ENCODE data around the gene ESRRA. TPM values are rescaled to one million over a fixed set of nuclear protein-coding genes. Genes with fewer than 3 reads are reported as not detected.
A peak's percentile ranks its signal among the peaks of the same experiment; 100 is the strongest.

The ESRRA gene
- total RNA-seq, 1 experiment from 2014 or later = 111 TPM

DNA sequence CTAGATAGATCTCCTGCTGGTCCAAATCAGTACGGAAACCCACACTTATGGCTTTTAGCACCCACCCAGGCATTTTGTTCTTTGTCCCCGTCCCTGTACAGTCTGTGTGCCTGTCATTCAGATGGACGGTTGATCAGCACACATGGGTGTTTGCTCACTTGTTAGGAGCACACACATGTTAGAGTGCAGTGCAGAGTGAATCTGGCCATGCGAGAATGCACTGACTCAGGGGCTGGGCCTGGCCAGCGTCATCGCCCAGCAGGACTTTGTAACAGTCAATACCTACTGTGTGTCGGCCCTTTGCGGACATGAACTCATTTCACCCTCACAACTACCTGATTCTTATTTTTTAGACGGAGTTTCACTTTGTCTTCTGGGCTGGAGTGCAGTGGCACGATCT is 57.0 kb downstream of the ESRRA start:
- intact Hi-C loops (cut with micrococcal nuclease) = no loop called here
- Histone ChIP-seq H3K9ac (ENCODE audit: low read length) (no peak overlapping the region), H3K4me2 (ENCODE audit: low read length) (no peak overlapping the region), H3F3A (ENCODE audit: low read length, unreplicated experiment) (peaks cover 6% of the 10 kb centered on the region), H3K27me3 (ENCODE audit: low read length) (no peaks in the 10 kb centered on the region), H2AFZ (ENCODE audit: low read length) (no peak overlapping the region), H4K20me1 (ENCODE audit: low read length) (peaks cover 11% of the 10 kb centered on the region; the same call in 1 of the 2 replicates), H3K36me3 (ENCODE audit: low read depth, low read length) (peaks cover 44% of the 10 kb centered on the region), H3K27ac (ENCODE audit: low read length) (no peak overlapping the region), H3K4me1 (ENCODE audit: insufficient read depth, low read length) (peaks cover 36% of the 10 kb centered on the region), H3K9me3 (ENCODE audit: low read length) (no peaks in the 10 kb centered on the region), H3K9me2 (replicated peaks; ENCODE audit: low read length) (no peaks in the 10 kb centered on the region), H3K79me2 (ENCODE audit: low read length) (peaks cover 28% of the 10 kb centered on the region), H3K4me3 (ENCODE audit: low read length) (no peak overlapping the region)
- CTCF ChIA-PET = no interaction called here
- POLR2A ChIA-PET (ENCODE audit: unreplicated experiment) = no interaction called here
- BruUV-seq (replicated peaks) = no TSS peak
- DNase-seq (no peak), ATAC-seq (no peak)
- TF ChIP-seq EZH2 (IDR thresholded peaks at IDR 0.05; ENCODE audit: low read length, unreplicated experiment) = no peak
- TF ChIP-seq, protein P1, sequence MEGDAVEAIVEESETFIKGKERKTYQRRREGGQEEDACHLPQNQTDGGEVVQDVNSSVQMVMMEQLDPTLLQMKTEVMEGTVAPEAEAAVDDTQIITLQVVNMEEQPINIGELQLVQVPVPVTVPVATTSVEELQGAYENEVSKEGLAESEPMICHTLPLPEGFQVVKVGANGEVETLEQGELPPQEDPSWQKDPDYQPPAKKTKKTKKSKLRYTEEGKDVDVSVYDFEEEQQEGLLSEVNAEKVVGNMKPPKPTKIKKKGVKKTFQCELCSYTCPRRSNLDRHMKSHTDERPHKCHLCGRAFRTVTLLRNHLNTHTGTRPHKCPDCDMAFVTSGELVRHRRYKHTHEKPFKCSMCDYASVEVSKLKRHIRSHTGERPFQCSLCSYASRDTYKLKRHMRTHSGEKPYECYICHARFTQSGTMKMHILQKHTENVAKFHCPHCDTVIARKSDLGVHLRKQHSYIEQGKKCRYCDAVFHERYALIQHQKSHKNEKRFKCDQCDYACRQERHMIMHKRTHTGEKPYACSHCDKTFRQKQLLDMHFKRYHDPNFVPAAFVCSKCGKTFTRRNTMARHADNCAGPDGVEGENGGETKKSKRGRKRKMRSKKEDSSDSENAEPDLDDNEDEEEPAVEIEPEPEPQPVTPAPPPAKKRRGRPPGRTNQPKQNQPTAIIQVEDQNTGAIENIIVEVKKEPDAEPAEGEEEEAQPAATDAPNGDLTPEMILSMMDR (conservative IDR thresholded peaks at IDR 0.05; ENCODE audit: low read depth, low read length) = no peak

DNA sequence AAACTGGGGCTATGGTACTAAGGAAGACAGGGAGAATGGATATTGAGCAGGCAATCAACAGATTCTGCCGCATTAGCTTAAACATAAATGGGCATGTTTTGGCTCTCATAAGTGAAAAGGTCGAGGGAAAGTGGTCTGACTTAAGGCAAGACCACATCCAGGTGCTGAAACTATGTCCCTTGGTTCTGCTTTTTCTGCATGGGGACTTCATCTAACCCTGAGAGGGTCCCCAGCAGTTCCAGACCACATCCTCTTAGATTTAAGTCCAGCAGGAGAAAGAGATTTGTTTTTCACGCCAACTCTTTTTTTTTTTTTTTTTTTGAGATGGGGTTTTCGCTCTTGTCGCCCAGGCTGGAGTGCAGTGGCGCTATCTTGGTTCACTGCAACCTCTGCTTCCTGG is 59.1 kb downstream of the ESRRA start:
- DNase-seq (no peak), ATAC-seq (no peak)
- Histone ChIP-seq H3K9me2 (replicated peaks; ENCODE audit: low read length) (no peaks in the 10 kb centered on the region), H3K27ac (ENCODE audit: low read length) (no peak overlapping the region), H4K20me1 (ENCODE audit: low read length) (peaks cover 11% of the 10 kb centered on the region; the same call in 1 of the 2 replicates), H3K9ac (ENCODE audit: low read length) (no peak overlapping the region), H3K27me3 (ENCODE audit: low read length) (no peaks in the 10 kb centered on the region), H3K79me2 (ENCODE audit: low read length) (peaks cover 20% of the 10 kb centered on the region), H3K4me2 (ENCODE audit: low read length) (no peak overlapping the region), H3K9me3 (ENCODE audit: low read length) (no peaks in the 10 kb centered on the region), H3K36me3 (ENCODE audit: low read depth, low read length) (peaks cover 59% of the 10 kb centered on the region), H2AFZ (ENCODE audit: low read length) (no peak overlapping the region), H3K4me1 (ENCODE audit: insufficient read depth, low read length) (peaks cover 22% of the 10 kb centered on the region), H3K4me3 (ENCODE audit: low read length) (no peak overlapping the region), H3F3A (ENCODE audit: low read length, unreplicated experiment) (peaks cover 6% of the 10 kb centered on the region)
- BruUV-seq (replicated peaks) = no TSS peak
- POLR2A ChIA-PET (ENCODE audit: unreplicated experiment) = no interaction called here
- CTCF ChIA-PET = interaction anchor here (0.6 kb wide), 1 partner anchor 22 kb away, joined by 8 read pairs; no protein-coding TSS in a partner anchor
- intact Hi-C loops (cut with micrococcal nuclease) = no loop called here
- TF ChIP-seq, protein P1 (conservative IDR thresholded peaks at IDR 0.05; ENCODE audit: low read depth, low read length) = no peak
- TF ChIP-seq EZH2phosphoT487 (IDR thresholded peaks at IDR 0.05; ENCODE audit: borderline replicate concordance, low read length) (no peak), EZH2 (IDR thresholded peaks at IDR 0.05; ENCODE audit: low read length, unreplicated experiment) (no peak)

DNA sequence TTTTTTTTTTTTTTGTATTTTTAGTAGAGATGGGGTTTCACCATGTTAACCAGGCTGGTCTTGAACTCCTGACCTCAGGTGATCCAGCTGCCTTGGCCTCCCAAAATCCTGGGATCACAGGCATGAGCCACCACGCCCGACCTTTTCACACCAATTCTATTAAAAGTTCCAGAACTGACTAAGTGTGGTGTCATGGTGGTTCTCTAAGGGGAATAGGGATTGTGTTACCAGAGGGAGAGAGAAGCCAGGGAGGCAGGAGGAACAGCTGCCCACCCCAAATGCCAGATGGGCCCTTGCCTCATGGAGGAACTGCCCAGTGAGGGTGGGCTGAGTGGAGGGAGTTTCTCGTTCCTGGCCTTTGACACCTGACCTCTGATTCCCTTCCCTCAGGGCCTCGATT is 59.6 kb downstream of the ESRRA start:
- H2AFZ ChIP-seq (ENCODE audit: low read length) = no peak overlapping the region
- TF ChIP-seq EZH2phosphoT487 (IDR thresholded peaks at IDR 0.05; ENCODE audit: borderline replicate concordance, low read length) = no peak
- TF ChIP-seq EZH2 (IDR thresholded peaks at IDR 0.05; ENCODE audit: low read length, unreplicated experiment) = no peak
- TF ChIP-seq, protein P1 (conservative IDR thresholded peaks at IDR 0.05; ENCODE audit: low read depth, low read length) = no peak
- no peaks in the 10 kb centered on the region for H3K27me3 ChIP-seq (ENCODE audit: low read length)
- peaks cover 11% of the 10 kb centered on the region; the same call in 1 of the 2 replicates for H4K20me1 ChIP-seq (ENCODE audit: low read length)
- POLR2A ChIA-PET (ENCODE audit: unreplicated experiment) = no interaction called here
- H3K4me2 ChIP-seq (ENCODE audit: low read length) = no peak overlapping the region
- no peak overlapping the region for H3K9ac ChIP-seq (ENCODE audit: low read length)
- H3K79me2 ChIP-seq (ENCODE audit: low read length) = peaks cover 15% of the 10 kb centered on the region
- peaks cover 17% of the 10 kb centered on the region for H3K4me1 ChIP-seq (ENCODE audit: insufficient read depth, low read length)
- ATAC-seq = no peak
- no TSS peak for BruUV-seq (replicated peaks)
- intact Hi-C loops (cut with micrococcal nuclease) = no loop called here
- DNase-seq = peak; percentile 45
- no peaks in the 10 kb centered on the region for H3K9me2 ChIP-seq (replicated peaks; ENCODE audit: low read length)
- CTCF ChIA-PET = no interaction called here
- H3K4me3 ChIP-seq (ENCODE audit: low read length) = no peak overlapping the region
- H3K36me3 ChIP-seq (ENCODE audit: low read depth, low read length) = peaks cover 64% of the 10 kb centered on the region
- peaks cover 6% of the 10 kb centered on the region for H3F3A ChIP-seq (ENCODE audit: low read length, unreplicated experiment)
- no peaks in the 10 kb centered on the region for H3K9me3 ChIP-seq (ENCODE audit: low read length)
- no peak overlapping the region for H3K27ac ChIP-seq (ENCODE audit: low read length)

Small RNA genes within 50 kb of the gene (microRNA-seq; reads per million reads assigned to microRNA genes)
- 0.75 reads per million for gene MIR7155 (ENCODE audit: unreplicated experiment)

Other genes starting within 250 kb of the ESRRA start
- gene MACROD1, start 139.4 kb upstream of the ESRRA start, total RNA-seq (2014; rRNA removed) = 71.4 and 77.1 TPM in 2 replicates
- 543 and 557 TPM in 2 replicates for gene STIP1, start 119.4 kb upstream of the ESRRA start, total RNA-seq (2014; rRNA removed)
- gene FERMT3, start 98.8 kb upstream of the ESRRA start, total RNA-seq (2014; rRNA removed) = 2.1 and 2.4 TPM in 2 replicates
- 56.0 and 57.7 TPM in 2 replicates for gene TRPT1, start 79.3 kb upstream of the ESRRA start, total RNA-seq (2014; rRNA removed)
- 98.3 and 102 TPM in 2 replicates for gene NUDT22, start 79.2 kb upstream of the ESRRA start, total RNA-seq (2014; rRNA removed)
- 20.4 and 25.4 TPM in 2 replicates for gene DNAJC4, start 75.0 kb upstream of the ESRRA start, total RNA-seq (2014; rRNA removed)
- gene VEGFB, start 70.9 kb upstream of the ESRRA start, total RNA-seq (2014; rRNA removed) = 27.9 and 39.4 TPM in 2 replicates
- gene FKBP2, start 64.4 kb upstream of the ESRRA start, total RNA-seq (2014; rRNA removed) = 215 and 248 TPM in 2 replicates
- gene PPP1R14B, start 58.6 kb upstream of the ESRRA start, total RNA-seq (2014; rRNA removed) = 1,496 and 2,060 TPM in 2 replicates
- 69.0 and 88.3 TPM in 2 replicates for gene PLCB3, start 54.0 kb upstream of the ESRRA start, total RNA-seq (2014; rRNA removed)
- 360 and 368 TPM in 2 replicates for gene BAD, start 20.9 kb upstream of the ESRRA start, total RNA-seq (2014; rRNA removed)
- 32.4 and 47.5 TPM in 2 replicates for gene GPR137, start 19.7 kb upstream of the ESRRA start, total RNA-seq (2014; rRNA removed)
- 1.2 TPM in 1 of 2 replicates, not detected in the other for gene KCNK4, start 14.2 kb upstream of the ESRRA start, total RNA-seq (2014; rRNA removed)
- gene CATSPERZ, start 5.2 kb upstream of the ESRRA start, total RNA-seq (2014; rRNA removed) = 9.2 and 11.2 TPM in 2 replicates
- 812 and 815 TPM in 2 replicates for gene TRMT112, start 12.0 kb downstream of the ESRRA start, total RNA-seq (2014; rRNA removed)
- gene PRDX5, start 12.6 kb downstream of the ESRRA start, total RNA-seq (2014; rRNA removed) = 467 and 585 TPM in 2 replicates
- 19.6 and 21.0 TPM in 2 replicates for gene CCDC88B, start 34.7 kb downstream of the ESRRA start, total RNA-seq (2014; rRNA removed)
- 148 and 189 TPM in 2 replicates for gene RPS6KA4, start 53.6 kb downstream of the ESRRA start, total RNA-seq (2014; rRNA removed)